PC-9 (cell line): ENCODE data around the gene PTPN22. TPM values are rescaled to one million over a fixed set of nuclear protein-coding genes. Genes with fewer than 3 reads are reported as not detected.

Experiments used
- BruUV-seq: library from RNA; stranded (reverse); fragments of 400-500 nt; replicated peaks from 2 replicates; lab custom pipeline; 2021; lab: Mats Ljungman, UMichigan
- CTCF ChIA-PET: fragments of 300-600 bp; sonication (Branson Sonifier 250); formaldehyde crosslinking; loops from one replicate; lab custom pipeline; 2022; ENCODE audit warnings: antibody characterized with exemption; lab: Charles Lee
- POLR2A ChIA-PET: fragments of 300-600 bp; sonication (Branson Sonifier 250); formaldehyde crosslinking; loops from one replicate; lab custom pipeline; 2022; ENCODE audit warnings: antibody characterized with exemption; ENCODE audit not compliant: unreplicated experiment; lab: Charles Lee
- DNase-seq, 2 experiments: peaks; one replicate each; pipeline versions ENCODE4 v3.0.0 to v3.0.0-alpha.2; 2015 to 2022; ENCODE audit warnings: mixed read lengths in 1 of 2
- H2AFZ ChIP-seq: fragments of 200-600 bp; sonication (generic); 2 replicates; pipeline ENCODE4 v1.8.1; 2017; ENCODE audit warnings: antibody characterized with exemption
- H3F3A ChIP-seq: fragments of 200-600 bp; sonication (generic); 2 replicates; pipeline ENCODE4 v1.8.1; 2017; ENCODE audit warnings: antibody characterized with exemption, mild to moderate bottlenecking, low read depth; ENCODE audit not compliant: insufficient read depth
- H3K27ac ChIP-seq: fragments of 200-600 bp; sonication (generic); 2 replicates; pipeline ENCODE4 v1.6.1; 2016; ENCODE audit warnings: mixed run types
- H3K27me3 ChIP-seq: fragments of 200-600 bp; sonication (generic); 2 replicates; pipeline ENCODE4 v1.6.1; 2016; ENCODE audit warnings: low read depth, mixed run types; ENCODE audit not compliant: insufficient read depth
- H3K36me3 ChIP-seq: fragments of 200-600 bp; sonication (generic); 2 replicates; pipeline ENCODE4 v1.6.1; 2016; ENCODE audit warnings: low read depth, mixed run types
- H3K4me1 ChIP-seq: fragments of 200-600 bp; sonication (generic); replicated peaks from 2 replicates; pipeline ENCODE4 v1.6.1; 2016; ENCODE audit warnings: mixed run types; ENCODE audit not compliant: insufficient read depth
- H3K4me2 ChIP-seq: fragments of 200-600 bp; sonication (generic); 2 replicates; pipeline ENCODE4 v1.6.1; 2017; ENCODE audit warnings: mixed run types
- H3K4me3 ChIP-seq: fragments of 200-600 bp; sonication (generic); 2 replicates; pipeline ENCODE4 v1.6.1; 2016; ENCODE audit warnings: mixed run types
- H3K79me2 ChIP-seq: fragments of 200-600 bp; sonication (generic); 2 replicates; pipeline ENCODE4 v1.6.1; 2017; ENCODE audit warnings: low read depth, mixed run types
- H3K9me2 ChIP-seq: fragments of 200-600 bp; sonication (generic); 2 replicates; pipeline ENCODE4 v1.8.1; 2017; ENCODE audit warnings: mild to moderate bottlenecking; ENCODE audit not compliant: insufficient read depth
- H3K9me3 ChIP-seq: fragments of 200-600 bp; sonication (generic); 2 replicates; pipeline ENCODE4 v1.8.1; 2016; ENCODE audit warnings: low read depth; ENCODE audit not compliant: insufficient read depth
- H4K20me1 ChIP-seq: fragments of 200-600 bp; sonication (generic); 2 replicates; pipeline ENCODE4 v1.8.1; 2017; ENCODE audit not compliant: insufficient read depth
- EZH2 ChIP-seq: fragments of 200-600 bp; sonication (generic); IDR thresholded peaks from 2 replicates; pipeline ENCODE4 v1.8.0; 2017; ENCODE audit warnings: antibody characterized with exemption, low read depth
- intact Hi-C: fragments of 100-400 bp; cut with micrococcal nuclease; formaldehyde crosslinking; loops from one replicate; pipeline ENCODE4 v1.10.0; 2022; ENCODE audit not compliant: unreplicated experiment
- total RNA-seq: library from RNA; stranded (reverse); gene quantifications from 2 replicates; pipeline ENCODE4 v1.2.3, GENCODE V29; 2021
- TF ChIP-seq, protein P1 (sequence below): fragments of 200-600 bp; sonication (generic); conservative IDR thresholded peaks from 2 replicates; pipeline ENCODE4 v1.6.1; 2017; ENCODE audit warnings: mixed run types, antibody characterized with exemption, mild to moderate bottlenecking, moderate library complexity

Gene PTPN22
- total RNA-seq, 1 experiment from 2014 or later, result 0.11 TPM

DNA sequence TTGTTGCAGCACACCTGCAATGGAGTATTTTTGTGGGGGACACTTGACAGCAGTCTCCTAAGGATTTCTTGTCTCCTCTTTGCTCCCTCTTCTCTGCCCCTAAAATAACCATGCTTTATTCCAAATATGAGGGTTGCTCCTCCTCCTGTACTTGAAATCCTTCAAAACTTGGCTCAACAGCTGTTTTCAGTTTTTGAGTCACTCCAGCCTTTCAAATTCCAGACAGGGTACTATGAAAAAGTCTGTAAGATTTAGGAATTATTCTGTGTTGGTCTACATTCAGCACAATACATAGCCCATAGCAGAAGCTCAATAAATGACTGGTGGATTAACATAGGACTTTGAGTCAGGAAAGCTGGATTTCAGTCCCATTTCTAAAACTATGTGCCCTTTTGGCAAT lies 27.6 kb upstream of the PTPN22 start:
- H3K79me2 ChIP-seq, result peaks cover 17% of the 10 kb centered on the region
- no peak overlapping the region for H3K27ac ChIP-seq
- no peaks in the 10 kb centered on the region; the same call in 1 of the 2 replicates for H3K36me3 ChIP-seq
- no TSS peak for BruUV-seq
- TF ChIP-seq EZH2, result no peak
- TF ChIP-seq, protein P1, sequence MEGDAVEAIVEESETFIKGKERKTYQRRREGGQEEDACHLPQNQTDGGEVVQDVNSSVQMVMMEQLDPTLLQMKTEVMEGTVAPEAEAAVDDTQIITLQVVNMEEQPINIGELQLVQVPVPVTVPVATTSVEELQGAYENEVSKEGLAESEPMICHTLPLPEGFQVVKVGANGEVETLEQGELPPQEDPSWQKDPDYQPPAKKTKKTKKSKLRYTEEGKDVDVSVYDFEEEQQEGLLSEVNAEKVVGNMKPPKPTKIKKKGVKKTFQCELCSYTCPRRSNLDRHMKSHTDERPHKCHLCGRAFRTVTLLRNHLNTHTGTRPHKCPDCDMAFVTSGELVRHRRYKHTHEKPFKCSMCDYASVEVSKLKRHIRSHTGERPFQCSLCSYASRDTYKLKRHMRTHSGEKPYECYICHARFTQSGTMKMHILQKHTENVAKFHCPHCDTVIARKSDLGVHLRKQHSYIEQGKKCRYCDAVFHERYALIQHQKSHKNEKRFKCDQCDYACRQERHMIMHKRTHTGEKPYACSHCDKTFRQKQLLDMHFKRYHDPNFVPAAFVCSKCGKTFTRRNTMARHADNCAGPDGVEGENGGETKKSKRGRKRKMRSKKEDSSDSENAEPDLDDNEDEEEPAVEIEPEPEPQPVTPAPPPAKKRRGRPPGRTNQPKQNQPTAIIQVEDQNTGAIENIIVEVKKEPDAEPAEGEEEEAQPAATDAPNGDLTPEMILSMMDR, result no peak
- H2AFZ ChIP-seq, result no peak overlapping the region
- no peaks in the 10 kb centered on the region for H3K9me3 ChIP-seq
- no peaks in the 10 kb centered on the region for H3K27me3 ChIP-seq
- no peak for DNase-seq
- no peak overlapping the region for H3K4me3 ChIP-seq
- H3F3A ChIP-seq, result peaks cover 9% of the 10 kb centered on the region
- ChIA-PET POLR2A (no interaction called here), CTCF (no interaction called here)
- intact Hi-C loops, result no loop called here
- H4K20me1 ChIP-seq, result no peaks in the 10 kb centered on the region
- peaks cover 10% of the 10 kb centered on the region for H3K4me1 ChIP-seq
- no peaks in the 10 kb centered on the region for H3K9me2 ChIP-seq
- no peak overlapping the region for H3K4me2 ChIP-seq

DNA sequence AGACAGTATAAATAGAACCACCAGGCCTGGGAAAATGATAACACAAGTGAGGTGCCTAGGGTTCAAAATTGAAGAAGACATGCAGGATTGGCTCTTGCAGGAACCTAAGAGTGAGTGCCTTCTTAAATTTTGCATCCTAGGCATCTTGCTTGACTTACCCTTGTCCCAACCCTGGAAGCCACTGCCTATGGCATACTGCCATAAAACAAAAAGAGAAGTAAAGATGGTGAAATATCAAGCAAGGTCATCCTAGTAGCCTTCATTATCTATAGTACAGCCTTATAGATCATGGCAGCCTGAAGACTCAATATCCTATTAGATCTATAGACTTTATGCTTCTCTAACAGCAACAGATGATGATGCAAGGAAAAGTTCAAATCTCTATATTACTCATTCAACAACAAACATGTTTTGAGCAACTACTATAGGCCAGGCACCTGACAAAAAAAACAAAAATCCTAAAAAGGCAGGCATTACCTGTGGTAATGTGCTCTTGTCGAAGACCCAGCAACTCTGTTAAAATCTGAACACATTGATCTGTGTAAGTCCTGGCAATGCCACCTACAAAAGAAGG lies 26.8 kb upstream of the PTPN22 start:
- Histone ChIP-seq H3K4me1 (peaks cover 2% of the 10 kb centered on the region), H4K20me1 (no peaks in the 10 kb centered on the region), H3K27me3 (no peaks in the 10 kb centered on the region), H2AFZ (no peak overlapping the region), H3K27ac (no peak overlapping the region), H3F3A (0 out of 2 replicates have a peak, but pooled peaks cover 5% of the 10 kb centered on the region), H3K36me3 (no peaks in the 10 kb centered on the region; the same call in 1 of the 2 replicates), H3K9me2 (no peaks in the 10 kb centered on the region), H3K4me3 (no peak overlapping the region), H3K79me2 (peaks cover 9% of the 10 kb centered on the region), H3K9me3 (no peaks in the 10 kb centered on the region), H3K4me2 (no peak overlapping the region)
- DNase-seq, result no peak
- BruUV-seq, result no TSS peak
- TF ChIP-seq, protein P1, result no peak
- TF ChIP-seq EZH2, result no peak
- ChIA-PET CTCF (no interaction called here), POLR2A (no interaction called here)
- intact Hi-C loops, result no loop called here

DNA sequence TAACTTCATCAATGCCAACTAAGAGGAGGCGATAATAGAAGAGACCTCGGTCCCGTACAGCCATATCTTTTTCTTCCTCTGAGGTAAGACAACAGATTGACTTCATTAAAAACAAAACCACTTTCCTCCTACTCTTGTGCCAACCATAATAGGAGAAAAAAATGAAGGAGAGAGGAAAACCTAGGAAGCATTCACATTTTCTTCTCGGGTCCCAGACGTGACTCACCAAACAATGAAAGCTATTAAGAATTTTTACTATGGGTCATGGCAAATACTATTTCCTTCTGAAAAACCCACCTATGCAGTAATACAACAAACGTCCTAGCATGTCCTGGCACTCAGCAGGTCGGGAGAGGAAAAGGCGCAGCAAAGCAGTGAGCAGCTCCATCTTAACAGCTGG lies 24.4 kb upstream of the PTPN22 start:
- POLR2A ChIA-PET, result no interaction called here
- no peaks in the 10 kb centered on the region for H3K9me2 ChIP-seq
- no peak overlapping the region for H2AFZ ChIP-seq
- CTCF ChIA-PET, result no interaction called here
- no peaks in the 10 kb centered on the region for H3K27me3 ChIP-seq
- intact Hi-C loops, result no loop called here
- H4K20me1 ChIP-seq, result no peaks in the 10 kb centered on the region
- TF ChIP-seq, protein P1, result no peak
- TF ChIP-seq EZH2, result no peak
- H3K4me3 ChIP-seq, result no peak overlapping the region
- 0 out of 2 replicates have a peak, but pooled peaks cover 5% of the 10 kb centered on the region for H3F3A ChIP-seq
- H3K9me3 ChIP-seq, result no peaks in the 10 kb centered on the region
- H3K27ac ChIP-seq, result no peak overlapping the region
- H3K79me2 ChIP-seq, result no peaks in the 10 kb centered on the region
- BruUV-seq, result no TSS peak
- H3K4me1 ChIP-seq, result no peaks in the 10 kb centered on the region
- DNase-seq, result no peak
- no peaks in the 10 kb centered on the region; the same call in 1 of the 2 replicates for H3K36me3 ChIP-seq
- no peak overlapping the region for H3K4me2 ChIP-seq
